OCI-LY1 (cell line): ENCODE measurements around the gene KRT24.

Experiments used
- H2AFZ ChIP-seq: fragments of 200-600 bp; sonication (generic), shearing (Covaris generic); 2 replicates; pipeline ENCODE4 v1.6.0; 2014; ENCODE audit warnings: antibody characterized with exemption, mild to moderate bottlenecking, low read length
- H3F3A ChIP-seq: fragments of 200-600 bp; sonication (generic), shearing (Covaris generic); 2 replicates; pipeline ENCODE4 v1.6.0; 2014; ENCODE audit warnings: mild to moderate bottlenecking, antibody characterized with exemption, low read length, moderate library complexity; ENCODE audit not compliant: insufficient read depth
- H3K27ac ChIP-seq: fragments of 200-600 bp; sonication (generic); 2 replicates; pipeline ENCODE4 v1.5.1; 2014; ENCODE audit warnings: low read length, mixed run types, mild to moderate bottlenecking, low read depth; ENCODE audit not compliant: poor library complexity, severe bottlenecking
- H3K27me3 ChIP-seq: fragments of 200-600 bp; sonication (generic); 2 replicates; pipeline ENCODE4 v1.6.0; 2014; ENCODE audit warnings: antibody characterized with exemption, mild to moderate bottlenecking, low read length, moderate library complexity; ENCODE audit not compliant: insufficient read depth
- H3K36me3 ChIP-seq: fragments of 200-600 bp; sonication (generic); 2 replicates; pipeline ENCODE4 v1.6.1; 2014; ENCODE audit warnings: mild to moderate bottlenecking, antibody characterized with exemption, low read length, moderate library complexity, mixed read lengths; ENCODE audit not compliant: insufficient read depth
- H3K4me1 ChIP-seq: fragments of 200-600 bp; sonication (generic); 2 replicates; pipeline ENCODE4 v1.5.1; 2014; ENCODE audit warnings: mild to moderate bottlenecking, low read length, moderate library complexity; ENCODE audit not compliant: insufficient read depth, severe bottlenecking
- H3K4me2 ChIP-seq: fragments of 200-600 bp; sonication (generic), shearing (Covaris generic); 2 replicates; pipeline ENCODE4 v1.6.1; 2014; ENCODE audit warnings: low read length
- H3K4me3 ChIP-seq: fragments of 200-600 bp; sonication (generic); 2 replicates; pipeline ENCODE4 v1.5.1; 2014; ENCODE audit warnings: low read length, low read depth, mild to moderate bottlenecking, mixed read lengths; ENCODE audit not compliant: poor library complexity, severe bottlenecking
- H3K79me2 ChIP-seq: fragments of 200-600 bp; shearing (Covaris generic); 2 replicates; pipeline ENCODE4 v1.6.1; 2016; ENCODE audit warnings: mixed run types, low read length, mixed read lengths; ENCODE audit not compliant: insufficient read depth
- H3K9ac ChIP-seq: fragments of 200-600 bp; sonication (generic), shearing (Covaris generic); 2 replicates; pipeline ENCODE4 v1.6.1; 2014; ENCODE audit warnings: mild to moderate bottlenecking, low read length, mixed read lengths
- H3K9me2 ChIP-seq: fragments of 200-600 bp; sonication (generic), shearing (Covaris generic); 2 replicates; pipeline ENCODE4 v1.6.1; 2014; ENCODE audit warnings: low read depth, mild to moderate bottlenecking, low read length, mixed read lengths
- H3K9me3 ChIP-seq: fragments of 200-600 bp; shearing (Covaris generic); 2 replicates; pipeline ENCODE4 v1.6.1; 2014; ENCODE audit warnings: low read length, mixed read lengths
- H4K20me1 ChIP-seq: fragments of 200-600 bp; sonication (generic), shearing (Covaris generic); 2 replicates; pipeline ENCODE4 v1.6.0; 2016; ENCODE audit warnings: mild to moderate bottlenecking, low read length; ENCODE audit not compliant: insufficient read depth
- CTCF ChIP-seq: fragments of 200-600 bp; sonication (generic), shearing (Covaris generic); IDR thresholded peaks from 2 replicates; pipeline ENCODE4 v1.5.1; 2017; ENCODE audit warnings: mild to moderate bottlenecking, antibody characterized with exemption, low read length, moderate library complexity, mixed read lengths
- EZH2 ChIP-seq: fragments of 200-600 bp; sonication (generic), shearing (Covaris generic); IDR thresholded peaks from 2 replicates; pipeline ENCODE4 v1.8.0; 2017; ENCODE audit warnings: borderline replicate concordance, mixed run types, mild to moderate bottlenecking, antibody characterized with exemption, low read length, moderate library complexity, mixed read lengths

KRT24 gene

GRCh38 chr17:40724656-40725055 lies 21.1 kb upstream of the KRT24 start:
- no peaks in the 10 kb centered on the region for H3K9me3 ChIP-seq
- H3K4me1 ChIP-seq, result peaks cover 7% of the 10 kb centered on the region
- no peak overlapping the region for H3K9ac ChIP-seq
- H3K27ac ChIP-seq, result no peak overlapping the region
- H3F3A ChIP-seq, result no peaks in the 10 kb centered on the region
- no peaks in the 10 kb centered on the region; the same call in 1 of the 2 replicates for H3K27me3 ChIP-seq
- H4K20me1 ChIP-seq, result no peaks in the 10 kb centered on the region
- H3K4me2 ChIP-seq, result no peak overlapping the region
- TF ChIP-seq EZH2 (no peak), CTCF (no peak)
- no peaks in the 10 kb centered on the region for H3K36me3 ChIP-seq
- H3K4me3 ChIP-seq, result no peak overlapping the region
- H2AFZ ChIP-seq, result no peak overlapping the region
- no peaks in the 10 kb centered on the region for H3K79me2 ChIP-seq
- no peaks in the 10 kb centered on the region for H3K9me2 ChIP-seq

GRCh38 chr17:40722241-40722640 lies 18.7 kb upstream of the KRT24 start:
- Histone ChIP-seq H3F3A (no peaks in the 10 kb centered on the region), H3K9me2 (no peaks in the 10 kb centered on the region), H3K4me3 (no peak overlapping the region), H3K27ac (no peak overlapping the region), H2AFZ (no peak overlapping the region), H3K9me3 (no peaks in the 10 kb centered on the region), H3K79me2 (no peaks in the 10 kb centered on the region), H3K4me1 (no peaks in the 10 kb centered on the region), H3K36me3 (no peaks in the 10 kb centered on the region), H3K9ac (no peak overlapping the region), H3K4me2 (no peak overlapping the region), H3K27me3 (no peaks in the 10 kb centered on the region; the same call in 1 of the 2 replicates), H4K20me1 (no peaks in the 10 kb centered on the region)
- TF ChIP-seq CTCF (no peak), EZH2 (no peak)

GRCh38 chr17:40720899-40721298 lies 17.3 kb upstream of the KRT24 start:
- Histone ChIP-seq H3K9me2 (no peaks in the 10 kb centered on the region), H2AFZ (no peak overlapping the region), H3F3A (no peaks in the 10 kb centered on the region), H3K9me3 (no peaks in the 10 kb centered on the region), H3K4me1 (no peaks in the 10 kb centered on the region), H3K4me2 (no peak overlapping the region), H3K4me3 (no peak overlapping the region), H3K27ac (no peak overlapping the region), H4K20me1 (no peaks in the 10 kb centered on the region), H3K79me2 (no peaks in the 10 kb centered on the region), H3K36me3 (no peaks in the 10 kb centered on the region), H3K27me3 (no peaks in the 10 kb centered on the region; the same call in 1 of the 2 replicates), H3K9ac (no peak overlapping the region)
- no peak for TF ChIP-seq EZH2
- no peak for TF ChIP-seq CTCF
